ENCODE data around the gene IGFLR1. TPM values are rescaled to one million over a fixed set of nuclear protein-coding genes. Genes with fewer than 3 reads are reported as not detected.
A peak's percentile ranks its signal among the peaks of the same experiment; 100 is the strongest.

Gene IGFLR1
- total RNA-seq, 4 donors from 2014 or later: 2.0 to 14.1 (median 3.0) TPM

GRCh38 chr19:35752746-35753350 lies 10.6 kb upstream of the IGFLR1 start:
- Histone ChIP-seq H3K27me3 (no peaks in the 10 kb centered on the region), H3K27ac (peak overlapping the region; percentile 89 to 97 (median 95)), H3K4me1 (peaks cover 24 to 49% of the 10 kb centered on the region in 2 donors), H3K9me3 (no peaks in the 10 kb centered on the region), H3K36me3 (peaks cover 0 to 16% of the 10 kb centered on the region in 2 donors), H3K4me3 (no peak overlapping the region)
- no peak for DNase-seq
- in situ Hi-C loops (cut with MboI; ENCODE audit: low sequenced_read_pairs in 4 of 4): loop anchor here in 1 of 4 donors (25.0 kb wide), 1 partner anchor 384 kb away; the partner anchor contains the start of gene CAPNS1
- intact Hi-C loops (cut with DNase I; ENCODE audit: low total_unique reads): loop anchor here (10.0 kb wide), 1 partner anchor 462 kb away; the partner anchor contains the start of genes ZNF146 and ZNF565
- no peak for ATAC-seq
- TF ChIP-seq POLR2A (IDR thresholded peaks at IDR 0.05) (no peak), CTCF (IDR thresholded peaks at IDR 0.05 in 4 of 5, conservative IDR thresholded peaks at IDR 0.05 in 1 of 5) (no peak)

GRCh38 chr19:35751839-35752745 lies 9.8 kb upstream of the IGFLR1 start:
- in situ Hi-C loops (cut with MboI; ENCODE audit: low sequenced_read_pairs in 4 of 4): loop anchor here in 1 of 4 donors (25.0 kb wide), 1 partner anchor 385 kb away; the partner anchor contains the start of gene CAPNS1

GRCh38 chr19:35750167-35750566 lies 7.9 kb upstream of the IGFLR1 start:
- H3K4me1 ChIP-seq: peaks cover 15 to 41% of the 10 kb centered on the region in 2 donors
- no peak overlapping the region for H3K4me3 ChIP-seq
- H3K27me3 ChIP-seq: no peaks in the 10 kb centered on the region
- in situ Hi-C loops (cut with MboI; ENCODE audit: low sequenced_read_pairs in 4 of 4) (loop anchor here in 1 of 4 donors (25.0 kb wide), 1 partner anchor 387 kb away; the partner anchor contains the start of gene CAPNS1), intact Hi-C loops (cut with DNase I; ENCODE audit: low total_unique reads) (loop anchor here (10.0 kb wide), 1 partner anchor 465 kb away; the partner anchor contains the start of genes ZNF146 and ZNF565)
- DNase-seq (no peak), ATAC-seq (no peak)
- peak overlapping the region in 3 of 4 donors; percentile 5 to 91 (median 18) for H3K27ac ChIP-seq
- H3K36me3 ChIP-seq: peaks cover 0 to 16% of the 10 kb centered on the region in 2 donors
- no peaks in the 10 kb centered on the region for H3K9me3 ChIP-seq
- TF ChIP-seq POLR2A (IDR thresholded peaks at IDR 0.05) (no peak), CTCF (IDR thresholded peaks at IDR 0.05 in 4 of 5, conservative IDR thresholded peaks at IDR 0.05 in 1 of 5) (no peak)

More at GRCh38 chr19:35751839-35752745, 9.8 kb upstream of the IGFLR1 start:
- no peak for TF ChIP-seq POLR2A (IDR thresholded peaks at IDR 0.05)
- no peak for TF ChIP-seq CTCF (IDR thresholded peaks at IDR 0.05 in 4 of 5, conservative IDR thresholded peaks at IDR 0.05 in 1 of 5)
- Histone ChIP-seq H3K27ac (peak overlapping the region in 3 of 4 donors; percentile 9 to 97 (median 95)), H3K9me3 (no peaks in the 10 kb centered on the region), H3K27me3 (no peaks in the 10 kb centered on the region), H3K4me3 (no peak overlapping the region), H3K4me1 (peaks cover 22 to 43% of the 10 kb centered on the region in 2 donors), H3K36me3 (peaks cover 0 to 16% of the 10 kb centered on the region in 2 donors)
- intact Hi-C loops (cut with DNase I; ENCODE audit: low total_unique reads): loop anchor here (10.0 kb wide), 1 partner anchor 463 kb away; the partner anchor contains the start of genes ZNF146 and ZNF565
- no peak for DNase-seq
- no peak for ATAC-seq

- peak; percentile 95 to 96 for TF ChIP-seq POLR2A (IDR thresholded peaks at IDR 0.05)
- peak in 4 of 5 experiments; percentile 42 to 48 (median 44) for TF ChIP-seq CTCF (IDR thresholded peaks at IDR 0.05 in 4 of 5, conservative IDR thresholded peaks at IDR 0.05 in 1 of 5)
- peak within 1 kb of the TSS; percentile 87 to 98 (median 92) for H3K4me3 ChIP-seq
- H3K36me3 ChIP-seq: peaks cover 0 to 22% of the 10 kb centered on the region in 2 donors
- intact Hi-C loops (cut with DNase I; ENCODE audit: low total_unique reads) (loop anchor here (10.0 kb wide), 2 partner anchors 366 to 604 kb away; partner anchors contain the start of genes FXYD7, OVOL3, POLR2I and TBCB), in situ Hi-C loops (cut with MboI; ENCODE audit: low sequenced_read_pairs in 4 of 4) (no loop called here)
- no peaks in the 10 kb centered on the region for H3K9me3 ChIP-seq
- DNase-seq (peak; percentile 99 to 100), ATAC-seq (peak; percentile 87 to 92)
- peak within 1 kb of the TSS; percentile 89 to 94 (median 92) for H3K27ac ChIP-seq
- peaks cover 23 to 37% of the 10 kb centered on the region in 2 donors for H3K4me1 ChIP-seq
- no peaks in the 10 kb centered on the region for H3K27me3 ChIP-seq
Measured at GRCh38 chr19:35748106-35749020, 6.1 kb upstream of the IGFLR1 start, which contains the start of gene LIN37. TSS of gene LIN37 (plus strand) at chr19:35748576. CDS start at chr19:35748725, 149 bp downstream.
